NCI-H1417 (cell line): Measurements from ENCODE around the gene RBM46.
A peak's percentile ranks its signal among the peaks of the same experiment; 100 is the strongest.
"Not testable (repeated sequence)": the region's sequence is repeated elsewhere in the genome, so short reads cannot be mapped to it uniquely, and the experiment has no call there.

Experiments used
- DNase-seq, 3 experiments: peaks; one replicate each; lab custom pipeline; 2025; lab: John Stamatoyannopoulos, UW

RBM46 gene

GRCh38 chr4:154836513-154836912, 55.4 kb downstream of the RBM46 start:
- DNase-seq = no peak

GRCh38 chr4:154838155-154838554, 57.1 kb downstream of the RBM46 start:
- no peak for DNase-seq

- no peak for DNase-seq
Measured at GRCh38 chr4:154838694-154839093, 57.6 kb downstream of the RBM46 start.

- DNase-seq = peak in 2 of 3 experiments; percentile 12 to 59
Measured at GRCh38 chr4:154854362-154854761, 73.3 kb downstream of the RBM46 start.

GRCh38 chr4:154858166-154858565, 77.1 kb downstream of the RBM46 start:
- no peak for DNase-seq

GRCh38 chr4:154868414-154869194, 87.5 kb downstream of the RBM46 start:
- no peak for DNase-seq

GRCh38 chr4:154869301-154869700, 88.2 kb downstream of the RBM46 start:
- no peak for DNase-seq

GRCh38 chr4:154872198-154872597, 91.1 kb downstream of the RBM46 start:
- DNase-seq = no peak

- DNase-seq = not testable (repeated sequence)
Measured at GRCh38 chr4:154874049-154874448, 93.0 kb downstream of the RBM46 start.

- DNase-seq = peak in 2 of 3 experiments; percentile 63 to 87
Measured at GRCh38 chr4:154877110-154877760, 96.2 kb downstream of the RBM46 start.
